Upper lobe of left lung (tissue), 4 donors: Measurements from ENCODE around the gene ACTR5.

Experiments
- POLR2A ChIP-seq, 4 donors: fragments of 450-650 bp; IDR thresholded peaks; one replicate each; pipeline ENCODE4 v1.5.1; 2016 to 2017; ENCODE audit warnings: antibody characterized with exemption in 4 of 4, mild to moderate bottlenecking in 2 of 4
- TF ChIP-seq, protein P1 (sequence below), 6 experiments: fragments of 450-650 bp in 4 of 6; fragments of 200-600 bp in 2 of 6; sonication (generic) in 2 of 6; IDR thresholded peaks; one replicate each; pipeline ENCODE4 v1.5.1; 2016 to 2019; ENCODE audit warnings: antibody characterized with exemption in 6 of 6

DNA sequence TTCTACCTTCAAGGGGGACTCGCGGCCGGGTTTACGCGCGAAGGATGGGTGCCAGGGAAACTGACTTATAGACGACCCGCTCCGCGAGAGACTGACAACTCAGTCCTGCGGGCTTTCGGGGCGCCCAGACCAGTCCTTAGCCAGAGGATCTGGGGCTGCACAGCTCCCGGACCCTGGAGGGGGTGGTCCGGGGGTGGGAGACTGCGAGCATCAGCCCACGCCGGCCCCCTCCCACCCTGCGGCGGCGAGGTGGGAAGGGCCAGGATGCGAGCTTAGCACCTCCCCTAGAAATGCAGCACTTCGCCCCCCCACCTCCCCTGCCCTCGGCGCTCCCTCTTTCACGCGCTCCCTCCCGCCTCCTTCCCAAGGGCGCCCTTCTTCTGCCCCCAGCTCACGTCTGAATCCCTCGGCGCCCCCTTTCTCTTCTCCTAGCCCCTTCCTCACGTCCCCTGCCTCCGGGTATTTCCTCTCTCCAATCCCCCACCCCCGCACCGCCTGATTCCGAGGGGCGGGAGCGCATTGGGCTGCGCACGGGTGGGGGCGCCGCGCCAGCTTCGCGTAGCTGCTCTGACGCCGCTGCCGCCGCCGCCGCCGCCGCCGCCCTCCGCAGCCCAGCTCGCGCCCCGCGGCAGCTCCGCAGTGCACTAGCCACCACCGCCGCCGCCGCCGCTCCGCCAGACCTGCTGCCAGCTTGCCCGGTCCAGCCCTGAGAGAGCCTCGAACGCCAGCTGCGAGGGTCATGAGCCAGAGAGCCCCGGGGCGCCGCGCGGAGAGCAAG lies 24.2 kb upstream of the ACTR5 start, which contains the start of gene SLC32A1:
- no peak for TF ChIP-seq POLR2A (IDR thresholded peaks at IDR 0.05)
- TF ChIP-seq, protein P1, sequence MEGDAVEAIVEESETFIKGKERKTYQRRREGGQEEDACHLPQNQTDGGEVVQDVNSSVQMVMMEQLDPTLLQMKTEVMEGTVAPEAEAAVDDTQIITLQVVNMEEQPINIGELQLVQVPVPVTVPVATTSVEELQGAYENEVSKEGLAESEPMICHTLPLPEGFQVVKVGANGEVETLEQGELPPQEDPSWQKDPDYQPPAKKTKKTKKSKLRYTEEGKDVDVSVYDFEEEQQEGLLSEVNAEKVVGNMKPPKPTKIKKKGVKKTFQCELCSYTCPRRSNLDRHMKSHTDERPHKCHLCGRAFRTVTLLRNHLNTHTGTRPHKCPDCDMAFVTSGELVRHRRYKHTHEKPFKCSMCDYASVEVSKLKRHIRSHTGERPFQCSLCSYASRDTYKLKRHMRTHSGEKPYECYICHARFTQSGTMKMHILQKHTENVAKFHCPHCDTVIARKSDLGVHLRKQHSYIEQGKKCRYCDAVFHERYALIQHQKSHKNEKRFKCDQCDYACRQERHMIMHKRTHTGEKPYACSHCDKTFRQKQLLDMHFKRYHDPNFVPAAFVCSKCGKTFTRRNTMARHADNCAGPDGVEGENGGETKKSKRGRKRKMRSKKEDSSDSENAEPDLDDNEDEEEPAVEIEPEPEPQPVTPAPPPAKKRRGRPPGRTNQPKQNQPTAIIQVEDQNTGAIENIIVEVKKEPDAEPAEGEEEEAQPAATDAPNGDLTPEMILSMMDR (IDR thresholded peaks at IDR 0.05), result no peak
